ENCODE results near the gene LRRC4C. TPM values are rescaled to one million over a fixed set of nuclear protein-coding genes. Genes with fewer than 3 reads are reported as not detected.

The LRRC4C gene
- total and polyA plus RNA-seq, 2 experiments from 2014 or later = 0.35 to 1.1 TPM

DNA sequence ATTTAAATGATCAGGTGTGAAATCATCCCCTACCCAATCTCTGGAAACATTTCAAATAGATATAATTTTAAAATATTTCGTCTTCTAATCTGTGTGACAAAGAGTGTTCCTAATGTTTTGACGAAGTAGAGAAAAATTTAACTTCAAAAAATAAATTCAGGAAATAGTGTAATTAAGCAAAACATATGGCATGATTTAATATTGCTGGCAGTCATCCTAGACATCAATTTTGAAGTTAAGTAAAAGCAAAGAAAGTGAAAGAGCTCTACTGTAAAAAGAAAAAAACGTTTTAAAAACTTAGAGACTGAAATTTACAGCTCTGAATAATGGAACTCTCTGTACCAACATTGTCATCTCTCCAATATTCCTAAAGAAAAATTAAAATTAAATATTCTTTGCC lies 1062.3 kb downstream of the LRRC4C start:
- H3K4me2 ChIP-seq = no peak overlapping the region
- H3F3A ChIP-seq (replicated peaks; ENCODE audit: low read depth) = no peaks in the 10 kb centered on the region
- no peak overlapping the region for H3K4me3 ChIP-seq
- no peak overlapping the region for H3K27ac Mint-ChIP-seq
- no peak overlapping the region for H3K27ac ChIP-seq (ENCODE audit: low read depth)
- no peak overlapping the region for H2AFZ ChIP-seq
- no peaks in the 10 kb centered on the region for H3K79me2 ChIP-seq (replicated peaks; ENCODE audit: insufficient read depth)
- ATAC-seq (no peak), DNase-seq (ENCODE audit: low spot score) (no peak)
- no peaks in the 10 kb centered on the region for H3K9me3 Mint-ChIP-seq
- TF ChIP-seq EZH2 (IDR thresholded peaks at IDR 0.05; ENCODE audit: low read depth, unreplicated experiment) (no peak), JUNB (IDR thresholded peaks at IDR 0.05; ENCODE audit: unreplicated experiment) (no peak), ZNF114 (CRISPR knock-in tag; IDR thresholded peaks at IDR 0.05) (no peak), NANOG (IDR thresholded peaks at IDR 0.05; ENCODE audit: borderline replicate concordance) (no peak), ZNF331 (CRISPR knock-in tag; IDR thresholded peaks at IDR 0.05; ENCODE audit: low read depth) (no peak), CREB1 (CRISPR knock-in tag; IDR thresholded peaks at IDR 0.05; ENCODE audit: low read depth) (no peak), EZH2phosphoT487 (IDR thresholded peaks at IDR 0.05; ENCODE audit: unreplicated experiment) (no peak), POLR2AphosphoS5 (IDR thresholded peaks at IDR 0.05; ENCODE audit: low read depth) (no peak), STAT1 (IDR thresholded peaks at IDR 0.05; ENCODE audit: unreplicated experiment) (no peak)
- TF ChIP-seq, protein P1, sequence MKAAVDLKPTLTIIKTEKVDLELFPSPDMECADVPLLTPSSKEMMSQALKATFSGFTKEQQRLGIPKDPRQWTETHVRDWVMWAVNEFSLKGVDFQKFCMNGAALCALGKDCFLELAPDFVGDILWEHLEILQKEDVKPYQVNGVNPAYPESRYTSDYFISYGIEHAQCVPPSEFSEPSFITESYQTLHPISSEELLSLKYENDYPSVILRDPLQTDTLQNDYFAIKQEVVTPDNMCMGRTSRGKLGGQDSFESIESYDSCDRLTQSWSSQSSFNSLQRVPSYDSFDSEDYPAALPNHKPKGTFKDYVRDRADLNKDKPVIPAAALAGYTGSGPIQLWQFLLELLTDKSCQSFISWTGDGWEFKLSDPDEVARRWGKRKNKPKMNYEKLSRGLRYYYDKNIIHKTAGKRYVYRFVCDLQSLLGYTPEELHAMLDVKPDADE (IDR thresholded peaks at IDR 0.05) = no peak
- TF ChIP-seq, protein P2, sequence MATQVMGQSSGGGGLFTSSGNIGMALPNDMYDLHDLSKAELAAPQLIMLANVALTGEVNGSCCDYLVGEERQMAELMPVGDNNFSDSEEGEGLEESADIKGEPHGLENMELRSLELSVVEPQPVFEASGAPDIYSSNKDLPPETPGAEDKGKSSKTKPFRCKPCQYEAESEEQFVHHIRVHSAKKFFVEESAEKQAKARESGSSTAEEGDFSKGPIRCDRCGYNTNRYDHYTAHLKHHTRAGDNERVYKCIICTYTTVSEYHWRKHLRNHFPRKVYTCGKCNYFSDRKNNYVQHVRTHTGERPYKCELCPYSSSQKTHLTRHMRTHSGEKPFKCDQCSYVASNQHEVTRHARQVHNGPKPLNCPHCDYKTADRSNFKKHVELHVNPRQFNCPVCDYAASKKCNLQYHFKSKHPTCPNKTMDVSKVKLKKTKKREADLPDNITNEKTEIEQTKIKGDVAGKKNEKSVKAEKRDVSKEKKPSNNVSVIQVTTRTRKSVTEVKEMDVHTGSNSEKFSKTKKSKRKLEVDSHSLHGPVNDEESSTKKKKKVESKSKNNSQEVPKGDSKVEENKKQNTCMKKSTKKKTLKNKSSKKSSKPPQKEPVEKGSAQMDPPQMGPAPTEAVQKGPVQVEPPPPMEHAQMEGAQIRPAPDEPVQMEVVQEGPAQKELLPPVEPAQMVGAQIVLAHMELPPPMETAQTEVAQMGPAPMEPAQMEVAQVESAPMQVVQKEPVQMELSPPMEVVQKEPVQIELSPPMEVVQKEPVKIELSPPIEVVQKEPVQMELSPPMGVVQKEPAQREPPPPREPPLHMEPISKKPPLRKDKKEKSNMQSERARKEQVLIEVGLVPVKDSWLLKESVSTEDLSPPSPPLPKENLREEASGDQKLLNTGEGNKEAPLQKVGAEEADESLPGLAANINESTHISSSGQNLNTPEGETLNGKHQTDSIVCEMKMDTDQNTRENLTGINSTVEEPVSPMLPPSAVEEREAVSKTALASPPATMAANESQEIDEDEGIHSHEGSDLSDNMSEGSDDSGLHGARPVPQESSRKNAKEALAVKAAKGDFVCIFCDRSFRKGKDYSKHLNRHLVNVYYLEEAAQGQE (IDR thresholded peaks at IDR 0.05; ENCODE audit: unreplicated experiment) = no peak
- TF ChIP-seq, protein P3, sequence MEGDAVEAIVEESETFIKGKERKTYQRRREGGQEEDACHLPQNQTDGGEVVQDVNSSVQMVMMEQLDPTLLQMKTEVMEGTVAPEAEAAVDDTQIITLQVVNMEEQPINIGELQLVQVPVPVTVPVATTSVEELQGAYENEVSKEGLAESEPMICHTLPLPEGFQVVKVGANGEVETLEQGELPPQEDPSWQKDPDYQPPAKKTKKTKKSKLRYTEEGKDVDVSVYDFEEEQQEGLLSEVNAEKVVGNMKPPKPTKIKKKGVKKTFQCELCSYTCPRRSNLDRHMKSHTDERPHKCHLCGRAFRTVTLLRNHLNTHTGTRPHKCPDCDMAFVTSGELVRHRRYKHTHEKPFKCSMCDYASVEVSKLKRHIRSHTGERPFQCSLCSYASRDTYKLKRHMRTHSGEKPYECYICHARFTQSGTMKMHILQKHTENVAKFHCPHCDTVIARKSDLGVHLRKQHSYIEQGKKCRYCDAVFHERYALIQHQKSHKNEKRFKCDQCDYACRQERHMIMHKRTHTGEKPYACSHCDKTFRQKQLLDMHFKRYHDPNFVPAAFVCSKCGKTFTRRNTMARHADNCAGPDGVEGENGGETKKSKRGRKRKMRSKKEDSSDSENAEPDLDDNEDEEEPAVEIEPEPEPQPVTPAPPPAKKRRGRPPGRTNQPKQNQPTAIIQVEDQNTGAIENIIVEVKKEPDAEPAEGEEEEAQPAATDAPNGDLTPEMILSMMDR (conservative IDR thresholded peaks at IDR 0.05; ENCODE audit: low read depth in 2 of 2) = no peak
- TF ChIP-seq, protein P4, sequence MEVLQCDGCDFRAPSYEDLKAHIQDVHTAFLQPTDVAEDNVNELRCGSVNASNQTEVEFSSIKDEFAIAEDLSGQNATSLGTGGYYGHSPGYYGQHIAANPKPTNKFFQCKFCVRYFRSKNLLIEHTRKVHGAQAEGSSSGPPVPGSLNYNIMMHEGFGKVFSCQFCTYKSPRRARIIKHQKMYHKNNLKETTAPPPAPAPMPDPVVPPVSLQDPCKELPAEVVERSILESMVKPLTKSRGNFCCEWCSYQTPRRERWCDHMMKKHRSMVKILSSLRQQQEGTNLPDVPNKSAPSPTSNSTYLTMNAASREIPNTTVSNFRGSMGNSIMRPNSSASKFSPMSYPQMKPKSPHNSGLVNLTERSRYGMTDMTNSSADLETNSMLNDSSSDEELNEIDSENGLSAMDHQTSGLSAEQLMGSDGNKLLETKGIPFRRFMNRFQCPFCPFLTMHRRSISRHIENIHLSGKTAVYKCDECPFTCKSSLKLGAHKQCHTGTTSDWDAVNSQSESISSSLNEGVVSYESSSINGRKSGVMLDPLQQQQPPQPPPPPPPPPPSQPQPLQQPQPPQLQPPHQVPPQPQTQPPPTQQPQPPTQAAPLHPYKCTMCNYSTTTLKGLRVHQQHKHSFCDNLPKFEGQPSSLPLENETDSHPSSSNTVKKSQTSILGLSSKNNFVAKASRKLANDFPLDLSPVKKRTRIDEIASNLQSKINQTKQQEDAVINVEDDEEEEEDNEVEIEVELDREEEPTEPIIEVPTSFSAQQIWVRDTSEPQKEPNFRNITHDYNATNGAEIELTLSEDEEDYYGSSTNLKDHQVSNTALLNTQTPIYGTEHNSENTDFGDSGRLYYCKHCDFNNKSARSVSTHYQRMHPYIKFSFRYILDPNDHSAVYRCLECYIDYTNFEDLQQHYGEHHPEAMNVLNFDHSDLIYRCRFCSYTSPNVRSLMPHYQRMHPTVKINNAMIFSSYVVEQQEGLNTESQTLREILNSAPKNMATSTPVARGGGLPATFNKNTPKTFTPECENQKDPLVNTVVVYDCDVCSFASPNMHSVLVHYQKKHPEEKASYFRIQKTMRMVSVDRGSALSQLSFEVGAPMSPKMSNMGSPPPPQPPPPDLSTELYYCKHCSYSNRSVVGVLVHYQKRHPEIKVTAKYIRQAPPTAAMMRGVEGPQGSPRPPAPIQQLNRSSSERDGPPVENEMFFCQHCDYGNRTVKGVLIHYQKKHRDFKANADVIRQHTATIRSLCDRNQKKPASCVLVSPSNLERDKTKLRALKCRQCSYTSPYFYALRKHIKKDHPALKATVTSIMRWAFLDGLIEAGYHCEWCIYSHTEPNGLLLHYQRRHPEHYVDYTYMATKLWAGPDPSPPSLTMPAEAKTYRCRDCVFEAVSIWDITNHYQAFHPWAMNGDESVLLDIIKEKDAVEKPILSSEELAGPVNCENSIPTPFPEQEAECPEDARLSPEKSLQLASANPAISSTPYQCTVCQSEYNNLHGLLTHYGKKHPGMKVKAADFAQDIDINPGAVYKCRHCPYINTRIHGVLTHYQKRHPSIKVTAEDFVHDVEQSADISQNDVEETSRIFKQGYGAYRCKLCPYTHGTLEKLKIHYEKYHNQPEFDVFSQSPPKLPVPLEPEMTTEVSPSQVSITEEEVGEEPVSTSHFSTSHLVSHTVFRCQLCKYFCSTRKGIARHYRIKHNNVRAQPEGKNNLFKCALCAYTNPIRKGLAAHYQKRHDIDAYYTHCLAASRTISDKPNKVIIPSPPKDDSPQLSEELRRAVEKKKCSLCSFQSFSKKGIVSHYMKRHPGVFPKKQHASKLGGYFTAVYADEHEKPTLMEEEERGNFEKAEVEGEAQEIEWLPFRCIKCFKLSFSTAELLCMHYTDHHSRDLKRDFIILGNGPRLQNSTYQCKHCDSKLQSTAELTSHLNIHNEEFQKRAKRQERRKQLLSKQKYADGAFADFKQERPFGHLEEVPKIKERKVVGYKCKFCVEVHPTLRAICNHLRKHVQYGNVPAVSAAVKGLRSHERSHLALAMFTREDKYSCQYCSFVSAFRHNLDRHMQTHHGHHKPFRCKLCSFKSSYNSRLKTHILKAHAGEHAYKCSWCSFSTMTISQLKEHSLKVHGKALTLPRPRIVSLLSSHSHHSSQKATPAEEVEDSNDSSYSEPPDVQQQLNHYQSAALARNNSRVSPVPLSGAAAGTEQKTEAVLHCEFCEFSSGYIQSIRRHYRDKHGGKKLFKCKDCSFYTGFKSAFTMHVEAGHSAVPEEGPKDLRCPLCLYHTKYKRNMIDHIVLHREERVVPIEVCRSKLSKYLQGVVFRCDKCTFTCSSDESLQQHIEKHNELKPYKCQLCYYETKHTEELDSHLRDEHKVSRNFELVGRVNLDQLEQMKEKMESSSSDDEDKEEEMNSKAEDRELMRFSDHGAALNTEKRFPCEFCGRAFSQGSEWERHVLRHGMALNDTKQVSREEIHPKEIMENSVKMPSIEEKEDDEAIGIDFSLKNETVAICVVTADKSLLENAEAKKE (CRISPR knock-in tag; IDR thresholded peaks at IDR 0.05) = no peak
- H3K36me3 ChIP-seq (ENCODE audit: insufficient read depth) = no peaks in the 10 kb centered on the region
- H3K27me3 ChIP-seq (ENCODE audit: insufficient read depth) = no peaks in the 10 kb centered on the region
- no peaks in the 10 kb centered on the region for H3K9me2 ChIP-seq (ENCODE audit: insufficient read depth)
- no peaks in the 10 kb centered on the region for H4K20me1 ChIP-seq (replicated peaks; ENCODE audit: insufficient read depth)
- H3K27me3 Mint-ChIP-seq (ENCODE audit: insufficient read depth, low read depth, poor library complexity) = no peaks in the 10 kb centered on the region
- no peak overlapping the region for H3K4me3 Mint-ChIP-seq
- H3K4me1 Mint-ChIP-seq = no peaks in the 10 kb centered on the region
- H3K36me3 Mint-ChIP-seq (ENCODE audit: low read depth) = no peaks in the 10 kb centered on the region
- H3K4me1 ChIP-seq (ENCODE audit: insufficient read depth) = no peaks in the 10 kb centered on the region

All from GM23338 (cell line).